Stimulated activated naive CD4-positive, alpha-beta T cell treated with Interleukin-2 at 50 U/mL for 16 hours (primary cell): ENCODE measurements around the gene TTC8.
"Not testable (repeated sequence)": the region's sequence is repeated elsewhere in the genome, so short reads cannot be mapped to it uniquely, and the experiment has no call there.

Experiments
- DNase-seq: peaks from one replicate; lab custom pipeline; 2025; lab: John Stamatoyannopoulos, UW

The TTC8 gene

DNA sequence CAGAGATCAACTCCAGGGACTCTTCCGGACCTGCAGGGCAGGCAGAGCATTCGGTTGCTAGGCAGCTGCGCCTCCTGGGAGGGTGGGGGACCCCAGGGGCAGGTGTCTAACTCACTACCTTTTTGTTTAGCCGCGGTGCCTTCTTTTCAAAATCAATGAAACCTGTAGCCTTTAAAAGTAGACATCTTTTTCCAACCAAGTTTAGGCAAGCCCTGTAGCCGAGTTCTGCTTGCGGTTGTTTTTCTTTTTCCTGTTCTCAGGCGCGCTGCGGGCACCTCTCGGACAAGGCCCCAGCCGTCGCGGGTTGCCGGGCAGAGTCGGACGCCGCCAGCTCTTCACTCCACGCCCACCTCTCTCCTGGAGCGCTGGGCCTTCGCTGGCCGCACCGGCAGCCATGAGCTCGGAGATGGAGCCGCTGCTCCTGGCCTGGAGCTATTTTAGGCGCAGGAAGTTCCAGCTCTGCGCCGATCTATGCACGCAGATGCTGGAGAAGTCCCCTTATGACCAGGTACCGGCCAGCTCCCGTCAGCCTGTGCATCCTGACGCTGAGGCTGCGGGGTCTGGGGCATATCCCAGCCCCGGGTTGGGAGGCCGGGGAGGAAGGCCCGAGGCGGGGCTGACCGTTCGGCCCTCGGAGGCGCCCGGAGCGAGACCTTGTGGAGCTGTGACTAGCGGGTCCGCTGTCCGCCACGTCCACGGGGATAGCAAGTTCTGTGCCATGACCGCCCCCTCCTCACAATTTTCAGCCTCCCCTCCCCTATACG, at the start of gene TTC8:
TSS of gene TTC8 (plus strand) at position 338 of the 764 bp plus-strand sequence. CDS start at position 395, 57 bp downstream.
- DNase-seq, result peak; percentile 86

DNA sequence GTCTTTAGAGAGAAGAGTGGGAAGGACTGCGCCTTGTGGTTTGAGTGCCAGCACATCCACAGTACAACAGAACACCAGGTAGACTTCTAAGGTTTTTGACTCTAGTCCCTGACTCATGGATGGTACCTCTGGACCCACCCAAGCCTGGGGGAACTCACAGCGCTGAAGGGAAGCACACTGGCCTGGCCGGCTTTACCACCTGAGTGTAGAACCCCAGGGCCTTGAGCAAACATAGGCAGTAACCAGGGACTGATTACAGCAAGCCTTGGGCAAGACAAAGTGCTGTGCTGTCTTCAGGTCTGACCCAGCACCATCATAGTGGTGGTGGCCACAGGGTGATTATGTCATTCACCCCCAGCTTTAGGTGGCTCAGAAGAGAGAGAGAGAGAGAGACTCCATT, 48.9 kb upstream of the TTC8 start:
- DNase-seq, result no peak

- DNase-seq, result no peak
Observed at GRCh38 chr14:88785911-88786310, 38.5 kb upstream of the TTC8 start.

DNA sequence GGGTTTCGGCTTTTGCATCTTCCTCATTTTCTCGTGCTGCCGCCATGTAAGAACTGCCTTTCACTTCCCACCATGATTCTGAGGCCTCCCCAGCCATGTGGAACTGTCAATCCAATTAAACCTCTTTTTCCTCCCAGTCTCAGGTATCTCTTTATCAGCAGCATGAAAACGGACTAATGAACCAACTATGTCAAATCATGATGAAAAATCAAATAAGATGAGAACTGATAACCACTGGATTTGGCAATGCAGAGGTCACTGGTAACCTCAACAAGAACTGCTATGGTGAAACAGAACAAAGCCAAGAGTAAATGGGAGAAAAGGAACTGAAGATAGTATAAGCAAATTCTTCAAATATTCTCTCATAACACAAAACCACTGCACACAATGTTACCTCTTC, 37.7 kb upstream of the TTC8 start:
- DNase-seq, result no peak

DNA sequence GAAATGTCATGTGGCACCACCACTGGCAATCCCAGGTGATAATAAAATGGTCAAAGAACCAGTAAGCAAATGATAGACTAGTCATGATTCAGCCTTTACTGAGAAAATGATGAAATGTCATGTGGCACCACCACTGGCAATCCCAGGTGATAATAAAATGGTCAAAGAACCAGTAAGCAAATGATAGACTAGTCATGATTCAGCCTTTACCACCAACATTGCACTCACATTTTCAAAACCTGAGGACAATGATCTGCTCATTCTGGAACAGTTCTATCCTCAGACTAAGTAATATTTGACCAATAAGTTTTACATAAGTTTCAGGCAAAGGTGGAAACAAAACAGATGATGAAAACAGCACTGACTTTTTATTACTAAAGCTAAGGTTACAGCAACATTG, 34.9 kb upstream of the TTC8 start:
- DNase-seq, result not testable (repeated sequence)

DNA sequence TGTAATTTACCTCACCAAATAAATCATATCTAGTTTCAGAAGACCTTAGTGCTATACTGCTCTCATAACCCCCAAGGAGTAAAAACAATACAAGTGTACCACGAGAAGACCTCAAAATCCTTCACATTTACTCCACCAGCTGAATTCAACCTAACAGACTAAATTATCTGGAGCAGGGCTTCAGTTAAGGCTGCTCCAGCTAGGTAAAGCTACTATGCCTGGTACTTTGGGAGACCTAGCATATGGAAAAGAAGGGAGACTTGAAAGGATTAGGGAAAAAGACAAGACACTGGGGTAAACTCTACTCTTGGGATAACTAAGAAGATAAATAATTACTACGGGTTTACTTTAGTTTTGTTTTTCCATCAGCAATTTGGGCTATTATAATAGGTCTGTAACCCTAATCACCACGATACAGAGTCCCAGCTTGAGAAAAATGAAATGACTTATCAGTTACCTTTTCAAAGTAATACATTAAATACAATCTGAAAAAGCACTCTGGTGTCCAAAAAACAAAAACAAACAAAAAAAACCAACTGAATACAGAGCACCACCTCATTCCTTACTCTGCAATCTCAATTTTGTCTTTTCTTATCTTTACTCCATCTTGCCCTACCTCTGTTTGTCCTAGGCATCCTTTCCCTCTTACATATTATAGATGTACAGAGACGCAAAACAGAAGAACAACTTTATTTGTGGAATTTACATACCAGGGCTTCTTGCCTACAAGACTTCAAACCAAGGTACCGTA, 33.8 kb upstream of the TTC8 start:
- no peak for DNase-seq

DNA sequence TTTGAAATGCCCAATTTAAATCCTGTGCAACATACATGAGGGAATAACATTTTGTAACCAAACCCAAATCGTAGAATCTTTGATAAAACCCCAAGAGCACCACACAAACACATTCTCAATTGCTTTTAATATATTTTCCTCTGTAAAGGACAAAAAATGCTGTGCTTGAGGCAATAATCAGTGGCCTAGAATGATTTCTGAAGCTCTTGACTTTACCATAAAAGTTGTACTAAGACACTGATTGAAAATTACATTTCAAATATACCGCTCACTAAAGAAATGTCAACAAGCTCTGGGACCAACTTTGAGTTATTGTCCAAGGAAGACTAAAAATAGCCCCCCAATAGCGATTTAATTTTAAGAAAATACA, 33.2 kb upstream of the TTC8 start:
- no peak for DNase-seq

DNA sequence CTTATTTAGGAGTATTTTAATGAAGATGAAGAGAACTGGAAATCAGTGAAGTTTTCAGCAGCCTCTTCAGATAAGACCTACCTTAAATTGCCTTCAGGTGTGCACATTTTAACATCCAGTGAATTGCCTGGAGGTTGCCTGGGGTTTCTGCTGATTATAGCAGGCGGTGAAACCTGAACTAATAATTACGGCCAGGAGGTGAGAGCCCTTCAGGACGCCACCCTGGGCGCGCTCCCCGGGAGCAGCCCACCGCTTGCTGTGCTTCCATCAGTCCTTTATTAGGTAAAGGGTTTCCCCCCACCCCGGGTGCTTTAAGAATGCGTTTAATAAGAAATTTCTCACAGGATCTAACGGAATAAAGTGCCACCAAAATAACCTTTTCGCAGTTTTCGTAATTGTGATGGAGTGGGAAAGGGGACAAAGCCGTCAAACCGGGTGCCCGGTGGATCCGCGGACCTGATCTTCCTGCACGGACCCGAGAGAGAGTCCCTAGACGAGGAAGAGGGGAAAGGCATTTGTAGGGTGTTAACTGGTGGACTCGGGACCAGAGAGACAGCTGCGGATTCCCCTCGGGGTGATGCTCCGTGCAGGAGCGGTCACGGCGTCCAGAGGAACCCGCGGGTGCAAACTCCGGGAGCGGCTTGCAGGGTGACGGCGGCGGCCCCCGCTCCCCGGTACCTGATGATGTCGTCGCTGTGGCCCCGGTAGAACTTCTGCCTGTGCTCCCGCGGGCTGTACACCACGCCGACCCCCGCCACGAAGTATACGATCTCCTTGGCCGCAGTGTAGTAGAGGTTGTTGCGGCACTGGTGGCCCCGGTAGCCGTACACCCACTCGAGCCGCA, 32.6 kb upstream of the TTC8 start:
- peak; percentile 37 for DNase-seq

DNA sequence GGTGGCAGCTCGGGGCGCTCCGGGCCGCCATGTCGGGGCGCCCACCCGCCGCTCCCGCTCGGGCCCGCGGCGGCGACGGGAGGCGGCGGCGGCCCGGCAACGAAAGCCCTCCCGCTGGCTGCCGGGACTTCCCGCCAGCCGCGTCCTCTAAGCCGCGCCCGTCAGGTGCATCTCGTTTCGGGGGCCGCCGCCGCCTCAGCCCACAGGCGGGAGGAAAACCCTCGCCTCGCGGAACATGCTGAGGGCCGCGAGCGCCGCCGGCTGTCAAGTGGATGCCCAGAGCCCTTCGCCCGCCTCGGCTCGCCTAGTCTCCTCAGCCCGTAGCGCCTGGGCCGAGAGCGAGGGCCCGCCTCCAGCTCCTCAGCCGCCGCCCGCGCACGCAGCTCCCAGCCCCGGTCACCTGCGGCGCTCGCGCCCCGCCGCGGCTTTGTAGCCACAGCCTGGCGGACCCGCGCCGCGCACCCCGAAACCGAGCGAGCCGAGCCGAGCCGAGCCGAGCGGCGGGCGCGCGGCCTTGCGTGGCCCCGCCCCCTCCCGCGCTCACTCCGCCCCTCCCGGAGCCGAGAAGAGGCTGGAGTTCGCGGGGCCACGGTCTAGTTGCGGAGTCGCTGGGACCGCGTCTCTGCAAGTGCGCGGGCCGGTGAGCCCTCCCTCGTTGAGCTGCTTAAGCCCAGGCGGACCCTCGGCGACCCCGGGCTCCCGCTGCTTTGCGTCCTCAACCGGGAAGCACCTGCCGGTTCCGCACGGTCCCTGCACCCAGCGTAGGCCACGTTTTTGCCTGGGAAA, 31.8 kb upstream of the TTC8 start, which contains the start of gene EML5:
TSS of gene EML5 (minus strand) at position 481 of the 786 bp plus-strand sequence. CDS start at position 31, 450 bp downstream.
- peak; percentile 78 for DNase-seq

DNA sequence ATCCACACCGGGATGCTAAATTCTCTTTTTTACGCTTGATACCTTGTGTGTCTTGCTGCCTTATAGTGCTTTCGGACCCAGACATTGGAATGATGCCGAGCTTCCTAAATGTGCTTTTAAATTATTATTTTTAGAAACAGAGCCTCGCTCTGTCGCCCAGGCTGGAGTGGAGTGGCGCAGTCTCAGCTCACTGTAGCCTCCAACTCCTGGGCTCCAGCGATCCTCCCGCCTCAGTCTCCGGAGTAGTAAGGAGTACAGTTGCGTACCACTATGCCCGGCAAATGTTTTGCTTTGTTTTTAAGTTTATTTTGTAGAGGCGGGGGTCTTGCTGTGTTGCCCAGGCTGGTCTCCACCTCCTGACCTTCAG, 31.2 kb upstream of the TTC8 start:
- no peak for DNase-seq

DNA sequence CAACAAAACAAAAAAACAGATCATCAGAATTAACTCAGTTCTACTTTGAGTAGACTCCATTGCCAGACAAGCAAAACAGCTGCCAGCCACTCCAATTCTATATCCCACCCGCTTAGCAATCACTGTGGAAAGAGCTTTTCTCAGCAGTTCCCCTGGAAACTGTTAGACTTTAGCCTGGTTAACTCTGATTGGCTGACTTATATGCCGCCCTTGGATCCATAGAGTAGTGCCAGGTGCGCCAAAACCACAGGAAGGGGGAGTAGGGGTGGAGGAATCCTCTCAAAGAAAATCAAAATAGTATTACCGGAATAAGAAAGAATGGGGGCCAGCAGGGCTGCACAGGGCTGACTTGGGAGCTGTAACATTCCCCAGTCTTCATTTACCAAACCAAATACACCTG, 26.3 kb upstream of the TTC8 start:
- no peak for DNase-seq

GRCh38 chr14:88799522-88799921, 24.9 kb upstream of the TTC8 start:
- DNase-seq, result no peak

DNA sequence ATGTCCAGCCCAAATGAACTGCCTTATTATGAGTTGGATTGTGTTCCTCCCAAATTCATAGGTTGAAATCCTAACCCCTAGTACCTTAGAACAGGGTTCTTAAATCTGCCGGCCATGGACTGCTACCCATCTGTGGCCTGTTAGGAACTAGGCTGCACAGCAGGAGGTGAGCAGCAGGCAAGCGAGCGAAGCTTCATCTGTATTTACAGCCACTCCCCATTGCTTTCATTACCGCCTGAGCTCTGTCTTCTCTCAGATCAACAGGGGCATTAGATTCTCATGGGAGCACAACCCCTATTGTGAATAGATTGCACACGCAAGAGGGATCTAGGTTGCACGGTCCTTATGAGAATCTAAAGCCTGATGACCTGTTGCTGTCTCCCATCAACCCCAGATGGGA, 21.9 kb upstream of the TTC8 start:
- no peak for DNase-seq

DNA sequence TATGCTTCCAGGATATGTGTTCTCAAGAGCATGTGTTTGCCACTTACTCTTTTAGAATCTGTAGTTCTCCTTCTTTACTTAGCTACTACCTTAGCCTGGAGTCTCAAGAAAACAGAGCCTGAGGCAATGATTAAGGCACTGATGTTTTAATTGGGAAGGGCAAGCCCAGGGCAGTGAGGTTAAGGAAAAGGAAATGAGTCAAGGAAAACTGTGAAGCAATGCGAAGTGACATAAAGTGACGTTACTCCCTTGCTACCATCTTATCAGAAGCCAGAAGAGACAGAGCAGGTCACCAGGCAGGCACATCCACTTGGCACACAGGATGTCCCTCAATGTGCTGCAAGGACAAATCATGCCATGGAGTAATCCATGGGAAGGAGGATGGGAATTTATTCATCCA, 20.4 kb upstream of the TTC8 start:
- no peak for DNase-seq

DNA sequence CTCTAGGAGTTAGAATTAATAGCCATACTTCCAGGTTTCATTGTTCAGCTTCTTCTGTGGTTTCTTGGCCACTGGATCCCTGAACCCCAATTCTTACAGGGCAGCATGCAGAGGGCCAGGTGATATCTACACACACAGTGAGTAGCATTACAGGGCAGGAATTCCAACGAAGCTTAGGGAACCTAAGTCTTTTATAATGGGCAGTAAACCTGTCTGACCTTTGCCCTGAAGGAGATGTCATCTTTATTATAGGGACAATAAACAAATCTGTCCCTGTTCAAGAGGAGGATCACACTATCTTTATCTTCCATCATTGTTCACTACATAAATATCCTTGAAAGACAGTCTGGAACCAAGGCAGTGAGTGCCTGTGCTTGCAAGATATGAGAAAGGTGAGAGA, 20.0 kb upstream of the TTC8 start:
- DNase-seq, result no peak

DNA sequence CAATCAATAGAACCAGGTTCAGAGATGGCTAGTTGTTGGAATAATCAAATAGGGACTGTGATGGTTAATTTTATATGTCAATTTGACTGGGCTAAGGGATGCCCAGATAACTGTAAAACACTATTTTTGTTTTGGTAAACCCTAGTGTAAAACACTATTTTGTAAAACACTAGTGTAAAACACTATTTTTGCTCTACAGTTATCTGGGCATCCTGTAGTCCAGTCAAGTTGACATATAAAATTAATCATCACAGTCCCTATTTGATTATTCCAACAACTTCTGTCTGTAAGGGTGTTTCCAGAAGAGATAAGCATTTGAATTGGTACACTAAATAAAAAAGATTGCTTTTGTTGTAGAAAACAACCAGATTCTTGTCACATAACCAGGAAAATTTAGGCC, 16.1 kb upstream of the TTC8 start:
- no peak for DNase-seq

GRCh38 chr14:88815980-88816379, 8.5 kb upstream of the TTC8 start:
- DNase-seq, result no peak

GRCh38 chr14:88818018-88818417, 6.4 kb upstream of the TTC8 start:
- no peak for DNase-seq

DNA sequence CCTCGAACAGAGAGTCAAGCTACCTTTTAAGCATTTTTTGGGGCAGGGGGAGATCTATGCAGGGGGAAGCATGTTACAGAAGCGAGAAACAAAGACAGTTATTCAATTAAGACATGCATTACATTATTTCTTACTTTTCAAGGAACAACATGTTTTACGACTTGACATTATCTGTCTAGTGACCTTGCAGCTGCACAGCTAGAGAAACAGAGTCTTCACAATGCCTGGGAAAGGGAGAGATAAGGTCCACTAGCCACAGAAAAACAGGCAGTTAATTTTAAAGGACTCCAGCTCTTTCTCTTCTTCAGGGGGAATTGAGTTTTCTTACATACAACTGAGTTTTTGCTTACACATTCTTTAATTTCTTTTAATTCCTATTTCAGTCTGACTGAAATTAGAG, 4.8 kb upstream of the TTC8 start:
- DNase-seq, result not testable (repeated sequence)

DNA sequence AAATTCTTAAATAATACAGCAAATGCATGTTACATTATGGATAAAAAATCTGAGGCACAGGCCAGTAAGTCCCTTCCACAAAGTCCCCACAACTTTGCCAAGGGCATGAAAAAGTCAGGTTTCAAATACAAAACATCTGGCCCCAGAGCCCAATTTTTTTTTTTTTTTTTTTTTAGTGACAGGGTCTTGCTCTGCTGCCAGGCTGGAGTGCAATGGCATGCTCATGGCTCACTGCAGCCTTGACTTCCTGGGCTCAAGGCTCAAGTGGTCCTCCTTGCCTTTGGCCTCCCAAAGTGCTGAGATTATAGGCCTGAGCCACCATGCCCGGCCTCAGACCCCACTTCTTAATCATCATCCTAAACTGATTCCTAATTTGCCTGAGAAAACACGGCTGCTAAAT, 3.1 kb upstream of the TTC8 start:
- no peak for DNase-seq

GRCh38 chr14:88821888-88822287, 2.6 kb upstream of the TTC8 start:
- no peak for DNase-seq

DNA sequence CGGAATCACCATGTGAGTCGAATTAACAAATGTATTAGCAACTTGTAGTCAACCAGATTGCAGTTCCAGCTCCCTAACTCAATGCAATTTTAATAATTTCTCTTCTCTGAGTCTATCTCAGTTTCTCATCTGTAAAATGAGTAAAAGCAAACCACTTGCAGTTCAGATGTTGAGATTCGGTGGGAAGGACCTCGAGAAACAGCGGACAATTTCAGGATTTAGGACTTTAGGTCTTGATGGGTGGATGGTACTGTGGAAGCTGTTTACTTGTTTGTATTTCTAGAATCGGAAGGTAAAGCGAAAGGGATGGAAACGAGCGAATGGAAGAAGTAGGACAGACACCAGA, 510 bp upstream of the TTC8 start:
- no peak for DNase-seq
